K562 (cell line): ENCODE data around the gene MRPL48. TPM values are rescaled to one million over a fixed set of nuclear protein-coding genes. Genes with fewer than 3 reads are reported as not detected.
A peak's percentile ranks its signal among the peaks of the same experiment; 100 is the strongest.

Experiments
- ATAC-seq: fragments of 200-7000 bp; cut with Tn5 transposase; 3 replicates; pipeline ENCODE4 v1.9.1; 2020; ENCODE audit warnings: moderate library complexity
- BruUV-seq: library from RNA; stranded (reverse); fragments of 400-500 nt; replicated peaks from 2 replicates; lab custom pipeline; 2021; lab: Mats Ljungman, UMichigan
- CTCF ChIA-PET: fragments of 300-600 bp; formaldehyde crosslinking; extraction: SDS; loops from one replicate; lab custom pipeline; 2021; ENCODE audit warnings: low intra/inter-chr PET ratio; lab: Yijun Ruan, JAX
- POLR2A ChIA-PET: fragments of 300-600, 350-650 bp; sonication (Branson Sonifier 250); formaldehyde crosslinking; extraction: SDS; loops from one replicate; lab custom pipeline; 2021; ENCODE audit warnings: antibody characterized with exemption, inconsistent platforms; lab: Yijun Ruan, JAX
- DNase-seq, 4 experiments: peaks; one replicate each; pipeline versions ENCODE4 v3.0.0 to v3.0.0-alpha.2; 2011 to 2018; ENCODE audit warnings: low spot score in 3 of 4, mixed read lengths in 3 of 4; ENCODE audit errors: extremely low read depth in 1 of 4
- FAIRE-seq: peaks from 2 replicates; lab custom pipeline; 2011; peaks lifted over from hg19 to GRCh38; lab: Jason Lieb, UNC
- H2AFZ ChIP-seq: 2 replicates; pipeline ENCODE4 v1.6.0; 2011; ENCODE audit warnings: low read depth, low read length, control low read depth, inconsistent platforms
- H3K27ac ChIP-seq: fragments of 200-600 bp; 3 replicates; pipeline ENCODE4 v1.8.0; 2011; ENCODE audit warnings: low read depth, mild to moderate bottlenecking, control low read depth, inconsistent platforms, low read length, moderate library complexity, mixed read lengths; ENCODE audit errors: extremely low read depth
- H3K27me3 ChIP-seq, 2 experiments: fragments of 300-600 bp in 1 of 2; 2 replicates in 1 of 2; 3 replicates in 1 of 2; pipeline versions ENCODE4 v1.6.0 to v1.8.0; 2011; ENCODE audit warnings: inconsistent platforms in 2 of 2, low read length in 2 of 2, mild to moderate bottlenecking in 1 of 2, mixed read lengths in 1 of 2, moderate library complexity in 1 of 2; ENCODE audit not compliant: control insufficient read depth in 2 of 2, insufficient read depth in 2 of 2
- H3K36me3 ChIP-seq: fragments of 300-600 bp; 3 replicates; pipeline ENCODE4 v1.8.0; 2011; ENCODE audit warnings: mild to moderate bottlenecking, low read length, inconsistent platforms; ENCODE audit not compliant: control insufficient read depth, insufficient read depth
- H3K4me1 ChIP-seq, 2 experiments: fragments of 200-600 bp in 1 of 2; replicated peaks in 1 of 2; 2 replicates in 1 of 2; 3 replicates in 1 of 2; pipeline versions ENCODE4 v1.5.1 to v1.8.0; 2011; ENCODE audit warnings: inconsistent platforms in 2 of 2, low read length in 2 of 2, mild to moderate bottlenecking in 1 of 2, mixed read lengths in 1 of 2, moderate library complexity in 1 of 2; ENCODE audit not compliant: control insufficient read depth in 2 of 2, insufficient read depth in 2 of 2
- H3K4me2 ChIP-seq: 2 replicates; pipeline ENCODE4 v1.6.1; 2011; ENCODE audit warnings: low read length, control low read depth, inconsistent platforms, mixed read lengths; ENCODE audit not compliant: insufficient read depth
- H3K4me3 ChIP-seq: fragments of 200-600 bp; sonication (generic), shearing (Covaris generic); 2 replicates; pipeline ENCODE4 v1.5.1; 2016; ENCODE audit warnings: control low read depth, inconsistent platforms
- H3K79me2 ChIP-seq: fragments of 200-600 bp; 3 replicates; pipeline ENCODE4 v1.8.0; 2011; ENCODE audit warnings: low read length, inconsistent platforms; ENCODE audit not compliant: control insufficient read depth, insufficient read depth
- H3K9ac ChIP-seq, 2 experiments: 2 replicates each; pipeline versions ENCODE4 v1.6.0 to v1.6.1; 2011; ENCODE audit warnings: low read depth in 2 of 2, low read length in 2 of 2, control low read depth in 1 of 2, inconsistent platforms in 1 of 2, mild to moderate bottlenecking in 1 of 2, mixed read lengths in 1 of 2; ENCODE audit not compliant: insufficient read depth in 1 of 2
- H3K9me1 ChIP-seq: one replicate; pipeline ENCODE4 v1.6.0; 2011; ENCODE audit warnings: inconsistent platforms, mild to moderate bottlenecking, low read length, moderate library complexity; ENCODE audit not compliant: control insufficient read depth, insufficient read depth
- H3K9me3 ChIP-seq: replicated peaks from 2 replicates; pipeline ENCODE4 v1.5.1; 2011; ENCODE audit warnings: low read depth, low read length, inconsistent platforms; ENCODE audit not compliant: control insufficient read depth, insufficient read depth
- H4K20me1 ChIP-seq: replicated peaks from 2 replicates; pipeline ENCODE4 v1.6.1; 2011; ENCODE audit warnings: low read length, inconsistent platforms, mixed read lengths; ENCODE audit not compliant: control insufficient read depth, insufficient read depth
- BACH1 ChIP-seq: fragments of 200-800 bp; sonication (Bioruptor generic); IDR thresholded peaks from 2 replicates; pipeline ENCODE4 v1.6.1; 2016; ENCODE audit warnings: missing genetic modification characterization, missing compliant biosample characterization
- CBFA2T2 ChIP-seq: fragments of 450-650 bp; conservative IDR thresholded peaks from 2 replicates; pipeline ENCODE4 v1.6.1; 2017; ENCODE audit warnings: mild to moderate bottlenecking
- E4F1 ChIP-seq: fragments of 250-450 bp; sonication (Bioruptor Pico); IDR thresholded peaks from 2 replicates; pipeline ENCODE4 v1.5.0; 2021; ENCODE audit warnings: mild to moderate bottlenecking, borderline replicate concordance
- EZH2 ChIP-seq: IDR thresholded peaks from 2 replicates; pipeline ENCODE4 v1.6.1; 2012; ENCODE audit warnings: low read depth, mild to moderate bottlenecking, inconsistent platforms, low read length, borderline replicate concordance
- FOXJ2 ChIP-seq: fragments of 200-800 bp; sonication (Bioruptor generic); IDR thresholded peaks from 2 replicates; pipeline ENCODE4 v1.6.1; 2016; ENCODE audit warnings: missing genetic modification characterization, missing compliant biosample characterization
- HMG20B ChIP-seq: fragments of 250-450 bp; sonication (Bioruptor Pico); IDR thresholded peaks from 2 replicates; pipeline ENCODE4 v1.5.0; 2021; ENCODE audit warnings: mild to moderate bottlenecking
- KDM1A ChIP-seq, 2 experiments: fragments of 450-650 bp; IDR thresholded peaks; 2 replicates each; pipeline ENCODE4 v1.6.1; 2016; ENCODE audit warnings: mild to moderate bottlenecking in 2 of 2
- KLF10 ChIP-seq: fragments of 250-450 bp; sonication (Bioruptor Pico); IDR thresholded peaks from 2 replicates; pipeline ENCODE4 v1.6.1; 2021; ENCODE audit warnings: matching md5 sums
- MTA2 ChIP-seq: fragments of 450-650 bp; IDR thresholded peaks from 2 replicates; pipeline ENCODE4 v1.6.1; 2016; ENCODE audit warnings: low read depth
- NKRF ChIP-seq: fragments of 450-650 bp; IDR thresholded peaks from 2 replicates; pipeline ENCODE4 v1.6.1; 2016; ENCODE audit warnings: borderline replicate concordance
- RNF2 ChIP-seq: sonication (generic); IDR thresholded peaks from 2 replicates; pipeline ENCODE4 v1.6.1; 2016
- ZNF263 ChIP-seq: sonication (generic); formaldehyde crosslinking; IDR thresholded peaks from 2 replicates; pipeline ENCODE4 v1.8.0; 2022; ENCODE audit warnings: mild to moderate bottlenecking, missing genetic modification reagents, borderline replicate concordance
- WGBS: fragments of 100-300 bp; shearing (Covaris generic); methylation state at CpG from one replicate; pipeline ENCODE4 v1.1.6; 2016; ENCODE audit warnings: low coverage, mixed read lengths; ENCODE audit not compliant: insufficient coverage; ENCODE audit errors: missing lambda C conversion rate; 5-methylcytosine and 5-hydroxymethylcytosine counted together
- in situ Hi-C: fragments of 300-500 bp; cut with MboI; formaldehyde crosslinking; loops from 4 replicates; pipeline ENCODE4 v1.15.0; 2018; ENCODE audit warnings: inconsistent platforms, mixed read lengths
- intact Hi-C: fragments of 100-400 bp; cut with micrococcal nuclease; formaldehyde crosslinking; loops from 2 replicates; pipeline ENCODE4 v1.14.2; 2022
- polyA plus RNA-seq, 8 experiments: library from polyadenylated mRNA; depleted of rRNA in 4 of 8; stranded (reverse) in 5 of 8; unstranded in 3 of 8; fragments of >200 nt; fragmentation: Nextera tagmentation in 2 of 8; fragmentation: Illumina TruSeq in 1 of 8; extraction: Ambion mirVana in 2 of 8; extraction: Trizol in 1 of 8; gene quantifications; 2 replicates each; pipeline versions ENCODE4 v1.2.1 to v1.2.3, GENCODE V29; 2011 to 2014; ENCODE audit warnings: inconsistent platforms in 1 of 8, missing spikeins in 1 of 8
- total RNA-seq, 7 experiments: library from RNA; depleted of rRNA in 6 of 7; stranded (reverse); fragments of >200 nt in 6 of 7; fragmentation: Illumina TruSeq in 2 of 7; extraction: Trizol in 2 of 7; gene quantifications; 2 replicates each; pipeline versions ENCODE4 v1.2.1 to v1.2.3, GENCODE V29; 2011 to 2021; ENCODE audit warnings: low replicate concordance in 1 of 7

Gene MRPL48
- total and polyA plus RNA-seq, 9 of the 15 experiments (the other 6 are each of a cell fraction or from before 2014, with no cell fraction given): 66.0 to 237 (median 104) TPM

GRCh38 chr11:73752903-73753302 lies 34.8 kb upstream of the MRPL48 start:
- H3K9me1 ChIP-seq: no peaks in the 10 kb centered on the region
- 75% methylated on average over 7 of the region's 7 CpGs for WGBS
- DNase-seq (no peak), ATAC-seq (no peak; the same call in 2 of the 3 replicates), FAIRE-seq (no peak)
- in situ Hi-C loops: no loop called here
- no peak overlapping the region for H3K4me2 ChIP-seq
- H3K27ac ChIP-seq: no peak overlapping the region
- H3K27me3 ChIP-seq: no peaks in the 10 kb centered on the region
- H3K4me1 ChIP-seq: peaks cover 0 to 3% of the 10 kb centered on the region in 2 experiments; a peak in 1 of 5 replicates
- CTCF ChIA-PET: no interaction called here
- peaks cover 9% of the 10 kb centered on the region for H4K20me1 ChIP-seq
- no peak overlapping the region for H2AFZ ChIP-seq
- peak overlapping the region in 1 of 2 experiments; percentile 13; a peak in 1 of 4 replicates for H3K9ac ChIP-seq
- no peak for TF ChIP-seq MTA2
- no peak for TF ChIP-seq ZNF263
- peaks cover 76% of the 10 kb centered on the region for H3K79me2 ChIP-seq
- intact Hi-C loops: no loop called here
- H3K36me3 ChIP-seq: peaks cover 5% of the 10 kb centered on the region; the same call in 1 of the 3 replicates
- BruUV-seq: no TSS peak
- no peaks in the 10 kb centered on the region for H3K9me3 ChIP-seq
- no peak overlapping the region for H3K4me3 ChIP-seq
- POLR2A ChIA-PET: interaction anchor here (0.6 to 1.3 kb wide), 8 partner anchors 8 to 39 kb away, joined by 3 to 8 read pairs (median 3); partner anchors contain the start of genes MRPL48 and RAB6A

GRCh38 chr11:73753938-73754337 lies 33.7 kb upstream of the MRPL48 start:
- Histone ChIP-seq H3K9me1 (no peaks in the 10 kb centered on the region), H3K4me1 (peaks cover 3% of the 10 kb centered on the region in 2 experiments; a peak in 1 of 5 replicates), H3K4me2 (no peak overlapping the region), H3K27ac (no peak overlapping the region), H3K9me3 (no peaks in the 10 kb centered on the region), H3K79me2 (peaks cover 76% of the 10 kb centered on the region), H3K9ac (no peak overlapping the region), H3K4me3 (no peak overlapping the region), H3K36me3 (peaks cover 5% of the 10 kb centered on the region; the same call in 1 of the 3 replicates), H3K27me3 (no peaks in the 10 kb centered on the region), H2AFZ (no peak overlapping the region), H4K20me1 (peaks cover 13% of the 10 kb centered on the region)
- in situ Hi-C loops: no loop called here
- POLR2A ChIA-PET: interaction anchor here (0.6 to 1.3 kb wide), 2 partner anchors 12 to 427 kb away, joined by 3 read pairs; no protein-coding TSS in a partner anchor
- DNase-seq (no peak), ATAC-seq (no peak), FAIRE-seq (no peak)
- CTCF ChIA-PET: no interaction called here
- no TSS peak for BruUV-seq
- WGBS: 81% methylated on average over 1 of the region's 1 CpG
- intact Hi-C loops: no loop called here
- TF ChIP-seq HMG20B (CRISPR knock-in tag) (no peak), NKRF (no peak), RNF2 (no peak), CBFA2T2 (no peak), KDM1A (IDR thresholded peaks at IDR 0.05) (no peak), KLF10 (CRISPR knock-in tag) (no peak), E4F1 (no peak), EZH2 (no peak), FOXJ2 (no peak), BACH1 (tag) (no peak)
